OCI-LY7 (cell line): Measurements from ENCODE around the gene ZNF599.

Source experiments
- EZH2phosphoT487 ChIP-seq: fragments of 200-600 bp; sonication (generic); IDR thresholded peaks from 2 replicates; pipeline ENCODE4 v1.6.1; 2018; ENCODE audit warnings: low read depth, borderline replicate concordance, mild to moderate bottlenecking, mixed run types, antibody characterized with exemption, low read length, moderate library complexity, mixed read lengths
- TF ChIP-seq, protein P1 (sequence below): fragments of 200-600 bp; sonication (generic); conservative IDR thresholded peaks from 2 replicates; pipeline ENCODE4 v1.5.1; 2014; ENCODE audit warnings: mild to moderate bottlenecking, antibody characterized with exemption, low read length, moderate library complexity, mixed read lengths

GRCh38 chr19:34715357-34715756 is 57.7 kb downstream of the ZNF599 start:
- TF ChIP-seq, protein P1, sequence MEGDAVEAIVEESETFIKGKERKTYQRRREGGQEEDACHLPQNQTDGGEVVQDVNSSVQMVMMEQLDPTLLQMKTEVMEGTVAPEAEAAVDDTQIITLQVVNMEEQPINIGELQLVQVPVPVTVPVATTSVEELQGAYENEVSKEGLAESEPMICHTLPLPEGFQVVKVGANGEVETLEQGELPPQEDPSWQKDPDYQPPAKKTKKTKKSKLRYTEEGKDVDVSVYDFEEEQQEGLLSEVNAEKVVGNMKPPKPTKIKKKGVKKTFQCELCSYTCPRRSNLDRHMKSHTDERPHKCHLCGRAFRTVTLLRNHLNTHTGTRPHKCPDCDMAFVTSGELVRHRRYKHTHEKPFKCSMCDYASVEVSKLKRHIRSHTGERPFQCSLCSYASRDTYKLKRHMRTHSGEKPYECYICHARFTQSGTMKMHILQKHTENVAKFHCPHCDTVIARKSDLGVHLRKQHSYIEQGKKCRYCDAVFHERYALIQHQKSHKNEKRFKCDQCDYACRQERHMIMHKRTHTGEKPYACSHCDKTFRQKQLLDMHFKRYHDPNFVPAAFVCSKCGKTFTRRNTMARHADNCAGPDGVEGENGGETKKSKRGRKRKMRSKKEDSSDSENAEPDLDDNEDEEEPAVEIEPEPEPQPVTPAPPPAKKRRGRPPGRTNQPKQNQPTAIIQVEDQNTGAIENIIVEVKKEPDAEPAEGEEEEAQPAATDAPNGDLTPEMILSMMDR, result no peak
- no peak for TF ChIP-seq EZH2phosphoT487
